Aorta (tissue), 5 donors: ENCODE measurements around the gene FURIN. TPM values are rescaled to one million over a fixed set of nuclear protein-coding genes. Genes with fewer than 3 reads are reported as not detected.
A peak's percentile ranks its signal among the peaks of the same experiment; 100 is the strongest.

Experiments used
- ATAC-seq: fragments of 200-7000 bp; cut with Tn5 transposase; one replicate; pipeline ENCODE4 v1.9.1; 2022; ENCODE audit warnings: moderate library complexity; ENCODE audit not compliant: low FRiP score
- DNase-seq, 2 donors: peaks; one replicate each; pipeline ENCODE4 v3.0.0-alpha.2; 2020
- H3K27ac ChIP-seq, 2 donors: one replicate each; pipeline ENCODE4 v1.5.1; 2013; ENCODE audit warnings: low read length in 2 of 2, mild to moderate bottlenecking in 2 of 2, moderate library complexity in 2 of 2, control low read depth in 1 of 2, inconsistent platforms in 1 of 2, low read depth in 1 of 2
- H3K27me3 ChIP-seq, 2 donors: one replicate each; pipeline ENCODE4 v1.6.1; 2013; ENCODE audit warnings: control low read depth in 1 of 2, low read length in 1 of 2, mild to moderate bottlenecking in 1 of 2, moderate library complexity in 1 of 2; ENCODE audit not compliant: insufficient read depth in 2 of 2, control insufficient read depth in 1 of 2
- H3K36me3 ChIP-seq, 2 donors: one replicate each; pipeline ENCODE4 v1.6.1; 2013; ENCODE audit warnings: control low read depth in 1 of 2, low read length in 1 of 2, mild to moderate bottlenecking in 1 of 2; ENCODE audit not compliant: insufficient read depth in 2 of 2, control insufficient read depth in 1 of 2
- H3K4me1 ChIP-seq, 2 donors: one replicate each; pipeline ENCODE4 v1.6.1; 2013; ENCODE audit warnings: low read length in 2 of 2, control low read depth in 1 of 2, mild to moderate bottlenecking in 1 of 2, moderate library complexity in 1 of 2; ENCODE audit not compliant: insufficient read depth in 2 of 2, control insufficient read depth in 1 of 2
- H3K4me3 ChIP-seq, 2 donors: one replicate each; pipeline ENCODE4 v1.5.1; 2013; ENCODE audit warnings: low read length in 2 of 2, control low read depth in 1 of 2, mild to moderate bottlenecking in 1 of 2
- H3K9me3 ChIP-seq: one replicate; pipeline ENCODE4 v1.6.1; 2013; ENCODE audit warnings: mild to moderate bottlenecking, low read length; ENCODE audit not compliant: control insufficient read depth
- whole genome bisulfite sequencing, 2 donors: extraction: QIAGEN DNeasy Blood & Tissue Kit; methylation state at CpG; one replicate each; pipeline ENCODE4 v1.1.7; 2013; 5-methylcytosine and 5-hydroxymethylcytosine counted together
- intact Hi-C, 2 donors: fragments of 100-400 bp; cut with DNase I; formaldehyde crosslinking; loops; one replicate each; pipeline versions ENCODE4 v1.14.2 to v1.15.0; 2022
- polyA plus RNA-seq, 2 donors: library from polyadenylated mRNA; stranded (reverse); fragments of 200-250 nt; gene quantifications; one replicate each; pipeline ENCODE4 v1.2.3, GENCODE V29; 2013
- total RNA-seq, 2 donors: library from RNA; stranded (reverse); fragmentation: NEBNext Ultra II Directional; extraction: Animal tissue kit (Norgen Biotek cat#: 25700); gene quantifications; one replicate each; pipeline ENCODE4 v1.2.1, GENCODE V29; 2021
- donor health status: healthy with polysubstance abuse.
- donor health status: Bipolar disorder and iron deficiency.
- donor health status: DM: no; HTN: no; CAD: no.
- donor health status: DM: no; HTN: no; CAD: no.
- donor health status: DM: yes; HTN: yes; CAD: no.

Gene FURIN
- total and polyA plus RNA-seq, 4 donors: 20.9 to 65.8 (median 44.1) TPM

- H3K36me3 ChIP-seq: peaks cover 6 to 17% of the 10 kb centered on the region in 2 donors
Measured at GRCh38 chr15:90911906-90912769, 43.8 kb downstream of the FURIN start.

GRCh38 chr15:90912770-90913075 lies 44.3 kb downstream of the FURIN start:
- H3K9me3 ChIP-seq: no peaks in the 10 kb centered on the region
- no peaks in the 10 kb centered on the region for H3K4me1 ChIP-seq
- H3K36me3 ChIP-seq: peaks cover 6 to 18% of the 10 kb centered on the region in 2 donors
- WGBS, 2 donors: 93 to 94% methylated on average over 7 of the region's 7 CpGs
- no peaks in the 10 kb centered on the region for H3K27me3 ChIP-seq
- ATAC-seq: no peak
- intact Hi-C loops: no loop called here
- no peak overlapping the region for H3K27ac ChIP-seq
- DNase-seq: no peak
- no peak overlapping the region for H3K4me3 ChIP-seq

More at GRCh38 chr15:90911906-90912769, 43.8 kb downstream of the FURIN start:
- no peak overlapping the region for H3K4me3 ChIP-seq
- no peaks in the 10 kb centered on the region for H3K4me1 ChIP-seq
- ATAC-seq (no peak), DNase-seq (no peak)
- 92 to 93% methylated on average over 30 of the region's 30 CpGs for WGBS, 2 donors
- intact Hi-C loops: no loop called here
- no peaks in the 10 kb centered on the region for H3K27me3 ChIP-seq
- no peak overlapping the region for H3K27ac ChIP-seq
- H3K9me3 ChIP-seq: no peaks in the 10 kb centered on the region

GRCh38 chr15:90913398-90913944 lies 45.1 kb downstream of the FURIN start:
- intact Hi-C loops: no loop called here
- no peak for DNase-seq
- H3K4me3 ChIP-seq: no peak overlapping the region

GRCh38 chr15:90914305-90915080 lies 46.1 kb downstream of the FURIN start:
- H3K9me3 ChIP-seq: no peaks in the 10 kb centered on the region
- H3K4me1 ChIP-seq: no peaks in the 10 kb centered on the region
- H3K4me3 ChIP-seq: no peak overlapping the region
- no peak for DNase-seq
- no peak for ATAC-seq
- peaks cover 6 to 25% of the 10 kb centered on the region in 2 donors for H3K36me3 ChIP-seq
- no peak overlapping the region for H3K27ac ChIP-seq
- no peaks in the 10 kb centered on the region for H3K27me3 ChIP-seq
- intact Hi-C loops: no loop called here
- WGBS, 2 donors: 92 to 93% methylated on average over 22 of the region's 22 CpGs

More at GRCh38 chr15:90913398-90913944, 45.1 kb downstream of the FURIN start:
- H3K27me3 ChIP-seq: no peaks in the 10 kb centered on the region
- peaks cover 6 to 22% of the 10 kb centered on the region in 2 donors for H3K36me3 ChIP-seq
- no peaks in the 10 kb centered on the region for H3K4me1 ChIP-seq
- 93 to 94% methylated on average over 12 of the region's 12 CpGs for WGBS, 2 donors
- no peak overlapping the region for H3K27ac ChIP-seq
- no peaks in the 10 kb centered on the region for H3K9me3 ChIP-seq
- no peak for ATAC-seq

GRCh38 chr15:90915216-90915807 lies 46.9 kb downstream of the FURIN start:
- H3K27ac ChIP-seq: no peak overlapping the region
- H3K4me3 ChIP-seq: no peak overlapping the region
- H3K27me3 ChIP-seq: no peaks in the 10 kb centered on the region
- H3K36me3 ChIP-seq: peaks cover 6 to 28% of the 10 kb centered on the region in 2 donors
- 88 to 90% methylated on average over 7 of the region's 7 CpGs for WGBS, 2 donors
- H3K9me3 ChIP-seq: no peaks in the 10 kb centered on the region
- intact Hi-C loops: no loop called here
- no peaks in the 10 kb centered on the region for H3K4me1 ChIP-seq
- ATAC-seq: no peak
- no peak for DNase-seq

DNA sequence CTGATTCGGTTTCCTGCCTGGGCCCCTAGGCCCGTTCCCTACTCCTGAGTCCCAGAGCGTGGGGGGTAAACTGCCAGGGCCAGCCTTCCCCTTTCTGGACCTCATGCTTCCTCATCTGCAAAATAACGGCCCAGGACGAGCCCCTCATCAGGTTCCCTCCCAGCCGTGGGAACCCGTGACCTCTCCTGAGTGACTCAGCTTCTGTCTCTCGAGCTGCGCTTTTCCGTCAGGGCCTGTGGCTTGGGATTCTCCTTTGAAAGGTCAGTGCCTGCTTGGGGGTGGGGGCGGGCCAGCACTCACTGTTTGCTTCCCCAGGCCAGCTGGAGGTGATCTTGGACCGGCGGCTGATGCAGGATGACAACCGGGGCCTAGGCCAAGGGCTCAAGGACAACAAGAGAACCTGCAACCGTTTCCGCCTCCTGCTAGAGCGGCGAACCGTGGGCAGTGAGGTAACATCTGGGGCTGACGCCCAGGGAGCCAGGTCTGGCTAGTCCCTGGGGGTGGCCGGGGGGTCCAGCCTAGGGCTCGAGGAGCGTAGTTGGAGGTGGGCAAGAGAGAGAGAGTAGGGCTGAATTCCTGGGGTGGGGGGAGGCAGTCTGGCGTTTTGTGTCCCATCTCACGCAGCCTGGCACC lies 47.5 kb downstream of the FURIN start:
- Histone ChIP-seq H3K27me3 (no peaks in the 10 kb centered on the region), H3K4me1 (no peaks in the 10 kb centered on the region), H3K27ac (no peak overlapping the region), H3K9me3 (no peaks in the 10 kb centered on the region), H3K36me3 (peaks cover 5 to 30% of the 10 kb centered on the region in 2 donors), H3K4me3 (no peak overlapping the region)
- ATAC-seq (peak; percentile 9), DNase-seq (peak in 1 of 2 donors; percentile 86)
- WGBS, 2 donors: 81% methylated on average over 23 to 25 of the region's 25 CpGs
- intact Hi-C loops: no loop called here

GRCh38 chr15:90916461-90916860 lies 48.1 kb downstream of the FURIN start:
- DNase-seq: no peak
- H3K36me3 ChIP-seq: peaks cover 0 to 26% of the 10 kb centered on the region in 2 donors
- no peaks in the 10 kb centered on the region for H3K4me1 ChIP-seq
- WGBS, 2 donors: 89 to 91% methylated on average over 11 of the region's 11 CpGs
- intact Hi-C loops: no loop called here
- H3K4me3 ChIP-seq: no peak overlapping the region
- ATAC-seq: no peak
- no peaks in the 10 kb centered on the region for H3K27me3 ChIP-seq
- no peaks in the 10 kb centered on the region for H3K9me3 ChIP-seq
- H3K27ac ChIP-seq: no peak overlapping the region

DNA sequence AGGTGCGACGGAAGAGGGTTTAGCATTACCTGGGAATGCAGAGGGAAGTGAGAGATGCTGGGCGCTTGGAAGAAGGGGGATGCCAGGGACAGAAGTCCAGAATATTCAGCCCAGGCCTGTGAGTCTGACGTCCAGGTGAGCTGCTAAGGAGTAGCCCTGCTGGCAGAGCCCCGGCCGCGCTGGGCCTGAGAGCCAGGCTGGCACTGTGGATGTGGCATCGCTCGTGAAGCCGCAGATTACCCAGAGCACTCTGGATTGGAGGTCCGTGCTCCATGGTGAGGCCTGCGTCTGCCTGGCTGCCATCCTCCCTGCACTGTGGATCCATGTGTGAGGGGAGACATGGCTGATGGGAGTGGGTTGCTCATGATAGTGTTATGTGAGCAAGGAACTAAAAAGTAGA lies 49.2 kb downstream of the FURIN start:
- DNase-seq (no peak), ATAC-seq (no peak)
- 92 to 93% methylated on average over 12 of the region's 12 CpGs for WGBS, 2 donors
- Histone ChIP-seq H3K27me3 (no peaks in the 10 kb centered on the region), H3K4me1 (no peaks in the 10 kb centered on the region), H3K36me3 (peaks cover 0 to 19% of the 10 kb centered on the region in 2 donors), H3K27ac (no peak overlapping the region), H3K4me3 (no peak overlapping the region), H3K9me3 (no peaks in the 10 kb centered on the region)
- intact Hi-C loops: no loop called here
